HG03097 (cell line): ENCODE data around the gene SAMD5.

Experiments used
- ATAC-seq: cut with Tn5 transposase; IDR thresholded peaks from one replicate; pipeline ENCODE4 v1.9.1; 2021; ENCODE audit not compliant: unreplicated experiment, low FRiP score

SAMD5 gene

DNA sequence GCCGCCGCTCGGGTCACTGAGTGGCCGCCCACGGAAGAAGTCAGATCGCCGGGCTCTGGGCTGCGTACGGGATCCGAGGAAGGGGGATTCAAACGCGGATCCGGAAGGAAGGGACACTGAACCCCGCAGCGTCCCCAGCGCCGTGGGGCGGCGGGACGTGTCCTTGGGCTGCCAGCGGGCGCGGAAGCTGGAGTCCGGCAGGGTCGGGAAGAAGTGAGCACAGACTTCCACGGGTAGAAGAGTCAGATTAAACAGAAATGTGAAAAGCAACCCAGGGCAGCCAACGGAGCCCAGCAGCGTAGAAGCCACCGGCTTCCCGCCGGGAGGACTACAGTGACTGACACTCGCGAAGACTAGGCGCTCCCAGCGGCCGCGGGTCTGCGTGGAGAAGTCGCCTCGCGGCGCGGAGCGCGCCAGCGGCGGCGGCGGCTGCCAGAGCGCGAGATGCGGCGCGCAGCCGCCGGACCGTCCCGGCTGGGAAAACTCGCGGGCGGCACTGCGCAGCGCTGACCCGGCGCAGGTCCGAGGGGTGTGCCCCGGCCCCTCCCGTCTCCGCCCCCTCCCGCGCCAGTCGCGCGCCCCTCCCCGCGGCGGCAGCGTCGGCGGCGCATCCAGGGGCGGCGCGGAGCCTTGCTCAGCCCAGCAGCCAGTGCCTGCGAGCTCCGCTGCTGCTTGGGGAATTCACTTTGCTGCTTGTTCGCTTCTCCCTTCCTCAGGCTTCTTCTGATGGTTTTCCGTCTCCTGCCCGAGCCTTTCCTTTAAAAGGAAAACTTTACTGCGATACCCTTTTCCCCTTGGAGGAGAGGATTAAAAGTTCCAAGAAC lies at the start of gene SAMD5:
SAMD5 (plus strand) TSS at position 649 of the 824 bp plus-strand sequence. CDS start 239 bp downstream, outside the sequence.
- peak; percentile 54 for ATAC-seq

DNA sequence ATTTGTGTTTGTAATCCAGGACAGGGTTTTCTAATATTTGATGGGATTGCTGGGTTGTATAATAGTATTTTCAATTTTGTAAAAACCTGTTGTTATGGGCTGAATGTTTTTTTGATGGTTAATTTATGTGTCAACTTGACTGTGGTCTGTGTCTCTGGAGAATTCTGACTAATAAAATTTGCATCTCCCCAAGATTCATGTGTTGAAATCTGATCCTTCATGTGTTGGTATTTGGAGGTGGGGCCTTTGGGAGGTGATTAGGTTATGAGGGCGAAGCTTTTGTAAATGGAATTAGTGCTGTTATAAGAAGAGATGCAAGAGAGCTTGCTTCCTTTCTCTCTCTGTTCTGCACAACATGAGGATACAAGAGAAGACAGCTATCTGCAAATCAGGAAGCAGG lies 48.7 kb upstream of the SAMD5 start:
- no peak for ATAC-seq

DNA sequence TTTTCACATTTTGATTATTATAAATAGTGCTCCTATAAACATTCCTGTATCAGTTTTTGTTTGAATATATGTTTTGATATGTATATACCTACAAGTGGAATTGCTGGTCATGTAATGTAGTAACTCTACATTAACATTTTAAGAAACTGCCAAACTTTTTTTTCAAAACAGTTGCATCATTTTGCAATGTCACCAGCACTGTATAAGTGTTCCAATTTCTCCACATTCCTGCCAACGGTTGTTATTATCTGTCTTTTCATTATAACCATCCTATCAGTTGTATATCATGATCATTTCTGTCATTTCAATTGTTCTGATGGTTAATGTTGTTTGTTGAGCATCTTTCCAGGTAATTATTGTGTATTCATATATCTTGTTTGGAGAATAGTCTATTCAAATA lies 44.8 kb upstream of the SAMD5 start:
- ATAC-seq = no peak

DNA sequence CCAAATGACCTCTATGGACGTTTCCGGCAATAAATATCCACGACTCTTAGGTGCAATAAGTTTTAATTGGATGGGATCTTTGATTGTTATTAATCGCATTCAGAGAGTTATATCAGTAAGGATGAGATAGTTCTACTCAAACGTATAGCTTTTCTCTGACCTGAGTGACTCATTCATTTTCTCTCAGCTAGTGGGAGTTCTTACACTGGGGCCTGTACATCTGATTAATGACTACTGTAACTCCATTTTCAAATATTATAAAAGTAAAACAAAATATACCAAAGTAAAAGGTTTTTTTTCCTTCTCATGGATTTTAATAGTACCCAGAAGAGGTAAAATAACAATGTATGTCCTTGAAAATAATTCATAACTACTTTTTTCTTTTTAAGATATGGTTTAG lies 41.1 kb upstream of the SAMD5 start:
- no peak for ATAC-seq

DNA sequence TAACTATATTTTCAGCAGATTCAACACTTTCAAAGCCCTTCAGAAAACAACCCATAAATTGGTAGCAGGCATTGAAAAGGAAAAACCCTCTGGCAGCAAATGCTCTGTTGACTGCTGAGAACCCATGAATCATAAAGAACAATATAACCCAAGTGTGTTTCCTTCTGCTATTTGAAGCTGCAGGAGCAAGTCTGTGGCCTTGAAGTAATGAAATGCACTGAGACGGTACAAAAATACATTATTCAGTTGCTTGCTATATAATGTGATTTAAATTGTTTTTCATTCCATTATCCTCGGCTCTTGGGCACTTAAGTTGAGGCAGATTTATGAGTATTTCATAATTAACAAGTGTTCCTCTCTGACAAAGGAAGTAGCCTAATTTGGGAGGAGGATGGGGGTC lies 40.6 kb upstream of the SAMD5 start:
- ATAC-seq = no peak

GRCh38 chr6:147468634-147469033 lies 39.9 kb upstream of the SAMD5 start:
- ATAC-seq = no peak

GRCh38 chr6:147479857-147480256 lies 28.6 kb upstream of the SAMD5 start:
- no peak for ATAC-seq

GRCh38 chr6:147486683-147487082 lies 21.8 kb upstream of the SAMD5 start:
- no peak for ATAC-seq

GRCh38 chr6:147497472-147497871 lies 11.0 kb upstream of the SAMD5 start:
- no peak for ATAC-seq

DNA sequence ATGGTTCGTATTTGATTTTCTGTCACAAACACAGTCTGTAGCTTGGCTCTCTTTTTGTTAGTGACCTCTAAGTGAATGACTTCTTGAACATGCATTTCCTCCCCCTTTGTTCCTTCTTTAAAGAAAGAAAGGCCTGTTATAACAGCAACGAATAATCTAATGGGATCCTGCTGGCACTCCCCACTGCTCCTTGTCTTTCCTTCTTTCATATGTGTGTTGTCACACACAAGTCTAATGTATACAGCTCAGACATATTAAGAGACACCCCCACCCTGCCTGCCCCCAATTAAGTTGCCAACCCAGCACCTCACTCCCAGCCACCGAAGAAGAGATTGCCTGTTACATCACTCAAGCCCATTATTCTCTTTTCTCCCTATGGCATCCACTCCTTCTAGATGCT lies 4.9 kb upstream of the SAMD5 start:
- ATAC-seq = no peak

DNA sequence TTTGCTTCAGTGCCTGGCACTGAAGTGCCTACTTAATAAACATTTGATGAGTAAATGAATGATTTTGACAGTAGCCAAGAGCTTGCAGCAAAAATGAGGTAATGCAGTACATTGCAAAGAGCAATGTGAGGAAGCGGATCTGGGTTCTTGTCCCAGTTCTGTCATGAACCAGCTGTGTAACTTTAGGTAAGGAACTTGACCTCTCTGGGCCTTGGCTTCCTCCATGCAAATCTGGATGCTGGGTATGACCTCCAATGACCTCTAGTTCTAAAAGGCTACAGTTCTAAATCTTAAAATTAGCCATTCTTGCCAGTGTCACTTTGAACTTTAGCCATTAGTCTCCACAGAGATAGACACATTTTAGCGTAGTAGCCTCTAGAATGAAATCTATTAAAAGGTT lies 3.6 kb upstream of the SAMD5 start:
- ATAC-seq = no peak

DNA sequence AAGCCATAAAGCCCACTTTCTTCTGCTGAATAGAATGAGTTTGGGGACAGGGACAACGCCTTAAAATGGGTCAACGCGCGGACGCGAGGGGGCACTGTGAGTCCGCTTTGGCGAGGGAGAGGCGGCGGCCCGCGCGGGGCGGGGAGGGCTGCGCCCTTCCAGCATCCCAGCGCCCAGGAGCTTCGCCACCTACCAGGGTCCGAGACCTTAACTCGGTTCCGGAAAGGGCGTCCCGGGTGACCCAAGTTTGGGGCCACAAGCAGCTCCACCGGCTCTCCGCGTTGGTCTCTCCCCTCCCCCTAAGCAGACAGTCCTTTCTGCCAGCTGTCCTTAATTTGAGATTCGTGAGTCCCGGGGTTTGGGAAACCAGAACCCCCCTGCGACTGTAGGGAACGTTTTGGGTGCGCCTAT lies 1.8 kb upstream of the SAMD5 start:
- ATAC-seq = peak; percentile 35

- ATAC-seq = no peak
These were observed 1.1 kb upstream of the SAMD5 start for GRCh38 chr6:147507162-147508041.

GRCh38 chr6:147508866-147509608 lies 547 bp downstream of the SAMD5 start:
- ATAC-seq = no peak

DNA sequence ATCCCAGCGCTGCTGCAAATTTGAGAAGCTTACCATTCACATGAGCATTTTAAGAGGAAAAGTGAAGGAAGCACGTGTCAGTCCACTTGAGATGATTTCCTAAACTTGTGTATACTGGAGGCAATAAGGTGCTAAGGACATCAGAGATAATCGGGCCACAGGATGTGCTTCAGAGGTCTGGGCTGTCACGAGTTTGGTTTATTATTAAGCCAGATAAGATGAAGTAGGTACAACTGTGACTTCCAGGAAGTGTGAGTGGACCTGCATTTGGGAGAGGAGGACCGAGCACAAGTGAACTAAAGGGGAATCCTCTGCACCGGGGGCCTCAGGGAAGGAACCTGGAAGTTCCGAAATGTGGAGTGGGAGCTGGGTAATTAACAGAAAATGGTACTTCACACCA lies 1.4 kb downstream of the SAMD5 start:
- peak; percentile 63 for ATAC-seq

DNA sequence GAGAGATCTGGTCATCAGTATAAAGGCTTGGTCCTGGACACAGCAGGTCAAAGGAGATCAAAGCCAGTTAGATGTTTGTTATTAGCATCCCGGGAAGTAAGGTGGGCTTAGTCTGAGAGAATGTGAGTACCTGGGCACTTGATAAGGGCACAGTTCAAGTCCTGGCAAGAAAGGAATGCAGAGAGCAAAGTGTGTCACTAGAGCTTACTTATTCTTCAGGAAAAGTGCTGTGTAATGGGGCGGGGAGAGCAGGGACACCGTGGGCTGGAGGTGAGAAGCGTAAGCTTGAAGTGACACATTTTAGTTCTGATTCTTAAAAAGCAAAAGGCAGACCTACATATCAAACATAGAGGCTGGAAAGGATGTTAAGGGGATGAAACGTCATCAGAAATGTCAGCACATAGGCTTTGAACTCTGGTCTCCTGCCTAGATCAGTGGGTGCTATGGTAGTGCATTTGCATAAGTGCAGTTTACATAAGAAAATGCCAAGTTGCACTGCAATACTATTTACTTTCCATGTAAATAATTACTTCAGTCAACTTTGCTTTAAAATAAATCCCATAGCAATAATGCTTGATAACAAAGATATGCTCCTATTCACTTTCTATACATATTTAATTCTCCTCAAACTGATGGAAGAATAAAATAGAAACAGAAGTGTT lies 2.6 kb downstream of the SAMD5 start:
- ATAC-seq = no peak

- no peak for ATAC-seq
These were observed 6.3 kb downstream of the SAMD5 start for GRCh38 chr6:147514831-147515230.

DNA sequence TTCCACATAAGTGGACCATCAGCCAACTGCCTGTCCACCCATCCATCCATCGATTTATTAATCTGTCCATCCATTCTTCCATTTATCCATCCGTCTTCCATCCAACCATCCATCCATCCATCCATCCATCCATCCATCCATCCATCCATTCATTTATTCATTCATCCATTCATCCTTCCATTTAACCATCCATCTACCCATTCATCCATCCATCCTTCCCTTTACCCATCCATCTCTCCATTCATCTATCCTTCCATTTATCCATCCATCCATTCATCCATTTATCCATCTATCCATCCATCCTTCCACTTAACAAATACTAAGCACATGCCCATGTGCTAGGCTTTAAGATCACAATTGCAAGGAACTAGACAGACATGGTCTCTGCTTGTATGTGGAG lies 6.8 kb downstream of the SAMD5 start:
- no peak for ATAC-seq

DNA sequence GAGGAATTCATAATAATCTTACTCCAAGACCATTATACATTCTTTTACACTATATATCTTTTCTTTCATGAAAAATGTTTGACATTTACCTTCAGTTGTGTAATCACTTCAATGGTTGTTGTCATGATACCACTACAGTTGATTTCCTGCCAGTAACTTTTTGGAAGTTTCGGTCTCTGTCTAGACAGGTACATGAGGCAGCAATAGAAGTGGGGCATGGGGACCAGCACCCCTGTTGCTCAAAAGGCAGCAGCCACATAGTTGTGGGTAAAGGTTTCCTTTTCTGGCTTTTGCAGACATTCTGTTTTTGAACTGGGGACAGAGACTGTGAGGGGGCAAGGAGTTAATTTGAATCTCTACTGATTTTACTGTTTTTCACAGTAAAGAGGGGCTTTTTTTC lies 14.1 kb downstream of the SAMD5 start:
- ATAC-seq = no peak

- ATAC-seq = no peak
These were observed 17.2 kb downstream of the SAMD5 start for GRCh38 chr6:147525519-147526209.
